GM18868 (cell line): ENCODE measurements around the gene FBXO2.
"Not testable (repeated sequence)": the region's sequence is repeated elsewhere in the genome, so short reads cannot be mapped to it uniquely, and the experiment has no call there.

Experiments
- ATAC-seq: cut with Tn5 transposase; IDR thresholded peaks from one replicate; pipeline ENCODE4 v1.9.1; 2021; ENCODE audit warnings: mild to moderate bottlenecking, moderate library complexity; ENCODE audit not compliant: unreplicated experiment

FBXO2 gene

GRCh38 chr1:11634365-11635192 lies 19.6 kb downstream of the FBXO2 start:
- no peak for ATAC-seq

GRCh38 chr1:11629184-11630016 lies 24.8 kb downstream of the FBXO2 start:
- no peak for ATAC-seq

GRCh38 chr1:11628767-11629166 lies 25.5 kb downstream of the FBXO2 start:
- no peak for ATAC-seq

- ATAC-seq = no peak
Measured at GRCh38 chr1:11626551-11626950, 27.7 kb downstream of the FBXO2 start.

GRCh38 chr1:11623702-11624101 lies 30.5 kb downstream of the FBXO2 start:
- ATAC-seq = no peak

- ATAC-seq = no peak
Measured at GRCh38 chr1:11622398-11622797, 31.8 kb downstream of the FBXO2 start.

- ATAC-seq = no peak
Measured at GRCh38 chr1:11620924-11621323, 33.3 kb downstream of the FBXO2 start.

GRCh38 chr1:11620405-11620804 lies 33.8 kb downstream of the FBXO2 start:
- ATAC-seq = no peak

- ATAC-seq = no peak
Measured at GRCh38 chr1:11617741-11618140, 36.5 kb downstream of the FBXO2 start.

- ATAC-seq = no peak
Measured at GRCh38 chr1:11617314-11617713, 36.9 kb downstream of the FBXO2 start.

- ATAC-seq = no peak
Measured at GRCh38 chr1:11616766-11617165, 37.5 kb downstream of the FBXO2 start.

GRCh38 chr1:11615090-11615489 lies 39.1 kb downstream of the FBXO2 start:
- ATAC-seq = no peak

GRCh38 chr1:11613347-11613746 lies 40.9 kb downstream of the FBXO2 start:
- ATAC-seq = no peak

- ATAC-seq = no peak
Measured at GRCh38 chr1:11611638-11612327, 42.4 kb downstream of the FBXO2 start.

GRCh38 chr1:11610629-11611180 lies 43.5 kb downstream of the FBXO2 start:
- ATAC-seq = no peak

GRCh38 chr1:11609378-11609777 lies 44.9 kb downstream of the FBXO2 start:
- ATAC-seq = not testable (repeated sequence)

- not testable (repeated sequence) for ATAC-seq
Measured at GRCh38 chr1:11608596-11609130, 45.6 kb downstream of the FBXO2 start.

- no peak for ATAC-seq
Measured at GRCh38 chr1:11606775-11607174, 47.5 kb downstream of the FBXO2 start.

- ATAC-seq = no peak
Measured at GRCh38 chr1:11602981-11603380, 51.2 kb downstream of the FBXO2 start.

- no peak for ATAC-seq
Measured at GRCh38 chr1:11602424-11602823, 51.8 kb downstream of the FBXO2 start.

GRCh38 chr1:11600836-11601235 lies 53.4 kb downstream of the FBXO2 start:
- no peak for ATAC-seq
